H1 (cell line): ENCODE results near the gene RASSF10. TPM values are rescaled to one million over a fixed set of nuclear protein-coding genes. Genes with fewer than 3 reads are reported as not detected.

ENCODE experiments used
- GTF2F1 ChIP-seq: IDR thresholded peaks from 2 replicates; pipeline ENCODE4 v1.6.1; 2012; ENCODE audit warnings: low read depth, low read length, improper control_type of control experiment, borderline replicate concordance
- KDM5A ChIP-seq: fragments of 200-600 bp; IDR thresholded peaks from 2 replicates; pipeline ENCODE4 v1.7.1; 2012; ENCODE audit warnings: mild to moderate bottlenecking, low read length, inconsistent platforms, mixed read lengths
- MAFK ChIP-seq: IDR thresholded peaks from 2 replicates; pipeline ENCODE4 v1.6.1; 2012; ENCODE audit warnings: low read depth, mild to moderate bottlenecking, improper control_type of control experiment, low read length
- polyA plus RNA-seq, 7 experiments: library from polyadenylated mRNA; depleted of rRNA in 3 of 7; stranded (reverse) in 5 of 7; unstranded in 2 of 7; fragments of >200 nt in 5 of 7; fragments of 200-250 nt in 2 of 7; gene quantifications; 1 replicate in 5 of 7; 2 replicates in 1 of 7; 4 replicates in 1 of 7; pipeline versions ENCODE4 v1.2.1 to v1.2.3, GENCODE V29; 2011 to 2013; ENCODE audit warnings: missing spikeins in 2 of 7, mixed read lengths in 2 of 7
- total RNA-seq: library from RNA; stranded (reverse); fragmentation: NEBNext Ultra II Directional; extraction: Animal tissue kit (Norgen Biotek cat#: 25700); gene quantifications from 2 replicates; pipeline ENCODE4 v1.2.1, GENCODE V29; 2021

RASSF10 gene
- total and polyA plus RNA-seq, 2 of the 8 experiments (the other 6 are each of a cell fraction or from before 2014, with no cell fraction given) = 0.51 to 1.8 TPM

GRCh38 chr11:13008625-13009475 is at the start of gene RASSF10 (continued):
- TF ChIP-seq KDM5A (no peak), GTF2F1 (no peak), MAFK (no peak)
